NT2/D1 (cell line): ENCODE data around the gene SMYD1.

Experiments used
- DNase-seq: peaks from one replicate; pipeline ENCODE4 v3.0.0-alpha.2; 2011; ENCODE audit warnings: low read depth, low spot score
- H3K27me3 ChIP-seq: 2 replicates; pipeline ENCODE4 v1.6.0; 2011; ENCODE audit warnings: mild to moderate bottlenecking; ENCODE audit not compliant: insufficient read length, insufficient read depth
- H3K36me3 ChIP-seq: 2 replicates; pipeline ENCODE4 v1.6.1; 2011; ENCODE audit warnings: mild to moderate bottlenecking, low read length, mixed read lengths; ENCODE audit not compliant: insufficient read depth, insufficient read length
- H3K4me1 ChIP-seq: 2 replicates; pipeline ENCODE4 v1.5.1; 2011; ENCODE audit not compliant: insufficient read depth, insufficient read length
- H3K4me3 ChIP-seq: 2 replicates; pipeline ENCODE4 v1.5.1; 2011; ENCODE audit warnings: low read depth; ENCODE audit not compliant: insufficient read length
- H3K9ac ChIP-seq: 2 replicates; pipeline ENCODE4 v1.6.0; 2011; ENCODE audit warnings: low read depth; ENCODE audit not compliant: insufficient read length
- H3K9me3 ChIP-seq: 2 replicates; pipeline ENCODE4 v1.5.1; 2011; ENCODE audit warnings: mild to moderate bottlenecking, low read length; ENCODE audit not compliant: insufficient read depth
- SUZ12 ChIP-seq: IDR thresholded peaks from 2 replicates; pipeline ENCODE4 v1.6.1; 2011; ENCODE audit not compliant: insufficient read length, insufficient read depth; ENCODE audit errors: extremely low read depth
- YY1 ChIP-seq: IDR thresholded peaks from 2 replicates; pipeline ENCODE4 v1.6.1; 2011; ENCODE audit not compliant: insufficient read length, insufficient read depth
- ZNF274 ChIP-seq: IDR thresholded peaks from 2 replicates; pipeline ENCODE4 v1.6.1; 2011; ENCODE audit warnings: mild to moderate bottlenecking, low read depth, low read length

The SMYD1 gene

GRCh38 chr2:88057437-88057844 is 10.2 kb upstream of the SMYD1 start:
- Histone ChIP-seq H3K36me3 (peaks cover 20% of the 10 kb centered on the region), H3K4me1 (no peaks in the 10 kb centered on the region), H3K9me3 (no peaks in the 10 kb centered on the region), H3K4me3 (no peak overlapping the region), H3K27me3 (no peaks in the 10 kb centered on the region), H3K9ac (no peak overlapping the region)
- no peak for DNase-seq
- TF ChIP-seq SUZ12 (no peak), YY1 (no peak), ZNF274 (no peak)

- no peak overlapping the region for H3K9ac ChIP-seq
- H3K27me3 ChIP-seq: no peaks in the 10 kb centered on the region
- H3K4me1 ChIP-seq: no peaks in the 10 kb centered on the region
- no peak for DNase-seq
- H3K9me3 ChIP-seq: no peaks in the 10 kb centered on the region
- TF ChIP-seq ZNF274: no peak
- TF ChIP-seq YY1: no peak
- no peak for TF ChIP-seq SUZ12
- H3K36me3 ChIP-seq: peaks cover 13% of the 10 kb centered on the region
- H3K4me3 ChIP-seq: no peak overlapping the region
Observed at GRCh38 chr2:88058191-88058590, 9.4 kb upstream of the SMYD1 start.

DNA sequence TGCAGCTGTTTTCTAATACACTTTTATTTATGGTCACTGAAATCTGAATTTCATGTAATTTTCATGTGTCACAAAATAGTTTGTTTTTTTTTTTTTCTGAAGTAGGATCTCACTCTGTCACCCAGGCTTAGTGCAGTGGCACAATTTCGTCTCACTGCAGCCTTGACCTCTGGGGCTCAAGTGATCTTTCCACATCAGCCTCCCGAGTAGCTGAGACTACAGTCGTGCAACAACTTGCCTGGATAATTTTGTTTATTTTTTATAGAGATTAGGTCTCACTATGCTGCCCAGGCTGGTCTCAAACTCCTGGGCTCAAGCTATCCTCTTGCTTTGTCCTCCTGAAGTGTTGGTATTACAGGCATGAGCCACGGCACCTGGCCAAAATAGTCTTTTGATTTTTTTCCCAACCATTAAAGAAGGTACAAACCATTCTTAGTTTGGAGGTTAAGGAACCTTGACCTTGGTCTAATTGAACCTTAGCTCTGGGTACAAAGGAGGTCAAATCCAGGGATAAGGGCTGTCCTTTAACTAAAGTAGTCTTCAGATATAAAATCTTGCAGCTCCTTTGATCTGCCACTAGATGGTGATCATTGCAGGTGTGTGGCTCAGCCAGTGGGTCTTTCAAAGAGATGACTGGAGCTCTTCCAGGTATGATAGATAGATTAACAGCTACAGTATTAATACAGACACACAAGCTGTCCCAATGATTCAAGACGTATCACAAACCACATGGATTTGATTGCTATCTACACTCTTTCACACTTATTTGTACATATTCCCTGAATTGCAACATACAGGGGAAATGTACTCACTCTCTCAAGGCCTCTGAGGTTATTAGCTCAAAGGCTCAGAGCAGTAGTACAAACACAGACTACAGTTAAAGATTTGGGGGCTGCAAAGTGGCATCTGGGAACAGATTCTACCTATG is 7.4 kb upstream of the SMYD1 start:
- H3K4me1 ChIP-seq: no peaks in the 10 kb centered on the region
- TF ChIP-seq ZNF274 (no peak), SUZ12 (no peak)
- H3K9me3 ChIP-seq: no peaks in the 10 kb centered on the region
- no peak overlapping the region for H3K4me3 ChIP-seq
- no peak overlapping the region for H3K9ac ChIP-seq
- DNase-seq: no peak
- H3K27me3 ChIP-seq: no peaks in the 10 kb centered on the region
- no peaks in the 10 kb centered on the region for H3K36me3 ChIP-seq

GRCh38 chr2:88060907-88061275 is 6.7 kb upstream of the SMYD1 start:
- no peaks in the 10 kb centered on the region for H3K4me1 ChIP-seq
- no peak overlapping the region for H3K4me3 ChIP-seq
- no peaks in the 10 kb centered on the region for H3K27me3 ChIP-seq
- no peak for DNase-seq
- no peaks in the 10 kb centered on the region for H3K36me3 ChIP-seq
- H3K9me3 ChIP-seq: no peaks in the 10 kb centered on the region
- H3K9ac ChIP-seq: no peak overlapping the region
- no peak for TF ChIP-seq YY1

GRCh38 chr2:88061295-88061694 is 6.3 kb upstream of the SMYD1 start:
- no peak overlapping the region for H3K9ac ChIP-seq
- no peaks in the 10 kb centered on the region for H3K9me3 ChIP-seq
- no peak overlapping the region for H3K4me3 ChIP-seq
- TF ChIP-seq ZNF274 (no peak), SUZ12 (no peak), YY1 (no peak)
- no peaks in the 10 kb centered on the region for H3K4me1 ChIP-seq
- no peak for DNase-seq
- no peaks in the 10 kb centered on the region for H3K36me3 ChIP-seq
- no peaks in the 10 kb centered on the region for H3K27me3 ChIP-seq

DNA sequence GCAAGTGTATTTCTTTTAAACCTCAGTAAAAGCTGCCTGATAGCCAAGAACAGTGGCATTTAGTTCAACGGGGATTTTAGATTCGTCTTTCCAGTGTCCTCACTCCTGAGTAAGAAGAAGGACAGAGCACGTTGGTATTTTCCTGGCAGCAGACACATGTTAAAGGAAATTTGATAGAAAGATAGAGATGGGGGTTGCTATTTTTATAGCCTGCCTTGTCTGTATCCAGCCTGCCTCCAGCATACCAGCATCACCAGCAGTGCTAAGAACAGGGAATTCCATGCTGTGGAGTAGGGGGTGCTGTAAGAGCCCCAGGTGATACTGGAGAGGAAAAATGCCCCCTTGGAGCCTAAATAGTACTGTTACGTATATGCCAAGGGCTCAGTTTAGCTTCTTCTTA is 1.1 kb upstream of the SMYD1 start:
- TF ChIP-seq SUZ12 (no peak), YY1 (no peak), ZNF274 (no peak)
- no peak overlapping the region for H3K9ac ChIP-seq
- no peaks in the 10 kb centered on the region for H3K9me3 ChIP-seq
- no peaks in the 10 kb centered on the region for H3K27me3 ChIP-seq
- no peaks in the 10 kb centered on the region for H3K4me1 ChIP-seq
- no peak for DNase-seq
- H3K36me3 ChIP-seq: no peaks in the 10 kb centered on the region
- no peak overlapping the region for H3K4me3 ChIP-seq

- Histone ChIP-seq H3K27me3 (no peaks in the 10 kb centered on the region), H3K4me3 (no peak overlapping the region), H3K4me1 (no peaks in the 10 kb centered on the region), H3K36me3 (no peaks in the 10 kb centered on the region), H3K9me3 (no peaks in the 10 kb centered on the region), H3K9ac (no peak overlapping the region)
- DNase-seq: no peak
- TF ChIP-seq YY1 (no peak), SUZ12 (no peak), ZNF274 (no peak)
Observed at GRCh38 chr2:88067189-88067588, 436 bp upstream of the SMYD1 start.
